GM18499 (cell line): ENCODE data around the gene PCDHA5.
"Not testable (repeated sequence)": the region's sequence is repeated elsewhere in the genome, so short reads cannot be mapped to it uniquely, and the experiment has no call there.

ENCODE experiments used
- ATAC-seq: cut with Tn5 transposase; IDR thresholded peaks from one replicate; pipeline ENCODE4 v1.9.1; 2021; ENCODE audit warnings: moderate number of reproducible peaks; ENCODE audit not compliant: insufficient read depth, unreplicated experiment

Gene PCDHA5

GRCh38 chr5:140821375-140822280 lies at the start of gene PCDHA5:
Gene PCDHA5 (plus strand): TSS chr5:140821613.
- ATAC-seq: no peak

GRCh38 chr5:140780512-140780911 lies 40.9 kb upstream of the PCDHA5 start:
- no peak for ATAC-seq

DNA sequence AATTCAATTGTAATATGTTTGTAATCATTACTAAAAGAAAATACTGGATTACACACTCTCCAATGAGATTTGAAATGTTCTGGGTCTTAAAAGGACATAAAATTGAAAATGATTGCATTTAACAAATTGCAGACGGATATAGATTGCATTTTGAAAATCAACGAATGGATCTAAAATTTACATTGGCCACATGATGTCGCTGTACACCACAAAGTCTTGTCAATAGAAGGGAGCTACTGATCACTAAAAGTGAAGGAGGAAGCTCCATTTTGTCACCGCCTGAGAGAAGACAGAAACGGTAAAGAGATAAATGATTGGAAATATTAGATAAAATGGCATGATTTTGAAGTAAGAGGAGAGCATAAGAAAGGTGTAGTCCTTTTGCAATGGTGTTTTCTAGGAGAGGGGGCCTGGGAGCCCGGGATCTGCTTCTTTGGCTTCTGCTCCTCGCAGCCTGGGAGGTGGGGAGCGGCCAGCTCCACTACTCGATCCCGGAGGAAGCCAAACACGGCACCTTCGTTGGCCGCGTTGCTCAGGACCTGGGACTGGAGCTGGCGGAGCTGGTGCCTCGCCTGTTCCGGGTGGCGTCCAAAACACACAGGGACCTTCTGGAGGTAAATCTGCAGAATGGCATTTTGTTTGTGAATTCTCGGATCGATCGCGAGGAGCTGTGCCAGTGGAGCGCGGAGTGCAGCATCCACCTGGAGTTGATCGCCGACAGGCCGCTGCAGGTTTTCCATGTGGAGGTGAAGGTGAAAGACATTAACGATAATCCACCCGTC lies 35.3 kb upstream of the PCDHA5 start, which contains the start of gene PCDHA1:
Gene PCDHA1, plus strand, starts transcription at position 236 of the 782 bp plus-strand sequence.
- no peak for ATAC-seq

DNA sequence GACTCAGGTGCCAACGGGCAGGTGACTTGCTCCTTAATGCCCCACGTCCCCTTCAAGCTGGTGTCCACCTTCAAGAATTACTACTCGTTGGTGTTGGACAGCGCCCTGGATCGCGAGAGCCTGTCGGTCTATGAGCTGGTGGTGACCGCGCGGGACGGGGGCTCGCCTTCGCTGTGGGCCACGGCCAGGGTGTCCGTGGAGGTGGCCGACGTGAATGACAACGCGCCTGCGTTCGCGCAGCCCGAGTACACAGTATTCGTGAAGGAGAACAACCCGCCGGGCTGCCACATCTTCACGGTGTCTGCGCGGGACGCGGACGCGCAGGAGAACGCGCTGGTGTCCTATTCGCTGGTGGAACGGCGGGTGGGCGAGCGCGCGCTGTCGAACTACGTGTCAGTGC lies 34.0 kb upstream of the PCDHA5 start:
- ATAC-seq: not testable (repeated sequence)

DNA sequence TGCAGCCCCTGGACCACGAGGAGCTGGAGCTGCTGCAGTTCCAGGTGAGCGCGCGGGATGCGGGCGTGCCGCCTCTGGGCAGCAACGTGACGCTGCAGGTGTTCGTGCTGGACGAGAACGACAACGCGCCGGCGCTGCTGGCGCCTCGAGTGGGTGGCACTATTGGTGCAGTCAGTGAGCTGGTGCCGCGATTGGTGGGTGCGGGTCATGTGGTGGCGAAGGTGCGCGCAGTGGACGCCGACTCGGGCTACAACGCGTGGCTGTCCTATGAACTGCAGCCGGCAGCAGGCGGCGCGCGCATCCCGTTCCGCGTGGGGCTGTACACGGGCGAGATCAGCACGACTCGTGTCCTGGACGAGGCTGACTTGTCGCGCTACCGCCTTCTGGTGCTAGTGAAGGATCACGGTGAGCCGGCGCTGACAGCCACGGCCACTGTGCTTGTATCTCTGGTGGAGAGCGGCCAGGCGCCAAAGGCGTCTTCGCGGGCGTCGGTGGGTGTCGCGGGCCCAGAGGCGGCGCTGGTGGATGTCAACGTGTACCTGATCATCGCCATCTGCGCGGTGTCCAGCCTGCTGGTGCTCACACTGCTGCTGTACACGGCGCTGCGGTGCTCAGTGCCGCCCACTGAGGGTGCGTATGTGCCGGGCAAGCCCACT lies 33.4 kb upstream of the PCDHA5 start:
- ATAC-seq: not testable (repeated sequence)

DNA sequence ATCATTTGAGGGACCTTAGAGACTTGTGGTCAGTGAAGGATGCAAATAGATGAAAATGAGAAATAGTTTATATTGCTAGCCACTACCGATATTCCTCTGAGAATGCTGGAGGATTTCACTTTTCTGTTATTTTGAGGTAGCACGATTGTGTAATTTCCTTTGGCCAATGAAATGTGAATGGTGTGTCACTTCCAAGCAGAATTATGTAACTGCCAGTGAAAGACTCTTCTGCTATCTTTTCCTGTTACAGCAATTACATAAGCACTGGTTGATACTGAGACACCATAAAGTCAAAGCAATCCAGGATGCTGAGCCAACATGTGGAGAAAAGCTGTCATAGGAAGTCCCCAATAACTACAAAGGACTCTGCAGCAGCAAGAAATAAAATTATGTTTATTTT lies 30.3 kb upstream of the PCDHA5 start:
- no peak for ATAC-seq

DNA sequence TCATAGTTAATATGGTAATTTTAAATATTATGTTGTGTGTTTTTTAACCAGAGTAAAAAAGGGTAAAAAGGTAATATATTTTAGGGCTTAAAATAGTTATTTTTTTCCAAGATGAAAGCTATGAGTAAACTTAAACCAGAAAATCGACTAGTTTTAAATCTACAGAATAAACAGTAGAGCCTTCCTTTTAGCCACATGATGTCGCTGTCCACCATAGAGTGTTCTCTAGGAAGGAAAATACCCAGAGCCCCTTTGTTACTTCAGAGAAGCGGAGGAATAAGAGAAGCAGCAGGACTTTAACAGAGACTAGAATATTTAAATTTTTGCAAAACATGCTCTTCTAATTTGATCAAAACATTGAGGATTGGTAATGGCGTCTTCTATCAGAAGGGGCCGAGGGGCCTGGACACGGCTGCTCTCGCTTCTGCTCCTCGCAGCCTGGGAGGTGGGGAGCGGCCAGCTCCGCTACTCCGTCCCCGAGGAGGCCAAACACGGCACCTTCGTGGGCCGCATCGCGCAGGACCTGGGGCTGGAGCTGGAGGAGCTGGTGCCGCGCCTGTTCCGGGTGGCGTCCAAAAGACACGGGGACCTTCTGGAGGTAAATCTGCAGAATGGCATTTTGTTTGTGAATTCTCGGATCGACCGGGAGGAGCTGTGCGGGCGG lies 26.7 kb upstream of the PCDHA5 start, which contains the start of gene PCDHA2:
Gene PCDHA2, plus strand, starts transcription at position 258 of the 664 bp plus-strand sequence.
- no peak for ATAC-seq

DNA sequence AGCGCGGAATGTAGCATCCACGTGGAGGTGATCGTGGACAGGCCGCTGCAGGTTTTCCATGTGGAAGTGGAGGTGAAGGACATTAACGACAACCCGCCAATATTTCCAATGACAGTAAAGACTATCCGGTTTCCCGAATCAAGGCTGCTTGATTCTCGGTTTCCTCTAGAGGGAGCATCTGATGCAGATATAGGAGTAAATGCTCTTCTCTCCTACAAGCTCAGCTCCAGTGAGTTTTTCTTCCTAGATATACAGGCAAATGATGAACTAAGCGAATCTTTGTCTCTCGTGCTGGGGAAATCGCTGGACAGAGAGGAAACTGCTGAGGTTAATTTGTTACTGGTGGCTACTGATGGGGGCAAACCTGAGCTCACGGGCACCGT lies 26.2 kb upstream of the PCDHA5 start:
- no peak for ATAC-seq

- not testable (repeated sequence) for ATAC-seq
These were observed 25.2 kb upstream of the PCDHA5 start for GRCh38 chr5:140796072-140796717.

GRCh38 chr5:140796718-140797095 lies 24.7 kb upstream of the PCDHA5 start:
- no peak for ATAC-seq

DNA sequence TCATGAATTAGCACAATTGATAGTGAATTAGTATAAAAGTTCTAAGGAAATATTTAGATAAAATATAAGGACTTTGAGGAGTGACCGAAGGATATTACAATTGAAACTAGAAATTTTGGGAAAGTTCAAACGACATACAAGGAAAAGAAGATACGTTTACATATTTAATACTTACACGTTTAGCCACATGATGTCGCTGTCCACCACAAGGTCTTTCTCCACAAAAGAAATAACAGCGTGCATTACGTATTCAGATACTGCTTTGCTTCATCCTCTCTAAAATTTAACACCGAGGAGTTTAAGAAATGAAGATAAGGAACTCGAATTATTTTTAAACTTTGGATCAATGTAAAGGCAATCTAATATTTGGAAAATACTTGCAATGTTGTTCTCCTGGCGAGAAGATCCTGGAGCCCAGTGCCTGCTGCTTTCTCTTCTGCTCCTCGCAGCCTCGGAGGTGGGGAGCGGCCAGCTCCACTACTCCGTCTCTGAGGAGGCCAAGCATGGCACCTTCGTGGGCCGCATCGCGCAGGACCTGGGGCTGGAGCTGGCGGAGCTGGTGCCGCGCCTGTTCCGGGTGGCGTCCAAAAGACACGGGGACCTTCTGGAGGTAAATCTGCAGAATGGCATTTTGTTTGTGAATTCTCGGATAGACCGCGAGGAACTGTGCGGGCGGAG lies 20.5 kb upstream of the PCDHA5 start, which contains the start of gene PCDHA3:
Gene PCDHA3, plus strand, starts transcription at position 242 of the 678 bp plus-strand sequence.
- no peak for ATAC-seq

GRCh38 chr5:140801494-140801841 lies 19.9 kb upstream of the PCDHA5 start:
- ATAC-seq: no peak

DNA sequence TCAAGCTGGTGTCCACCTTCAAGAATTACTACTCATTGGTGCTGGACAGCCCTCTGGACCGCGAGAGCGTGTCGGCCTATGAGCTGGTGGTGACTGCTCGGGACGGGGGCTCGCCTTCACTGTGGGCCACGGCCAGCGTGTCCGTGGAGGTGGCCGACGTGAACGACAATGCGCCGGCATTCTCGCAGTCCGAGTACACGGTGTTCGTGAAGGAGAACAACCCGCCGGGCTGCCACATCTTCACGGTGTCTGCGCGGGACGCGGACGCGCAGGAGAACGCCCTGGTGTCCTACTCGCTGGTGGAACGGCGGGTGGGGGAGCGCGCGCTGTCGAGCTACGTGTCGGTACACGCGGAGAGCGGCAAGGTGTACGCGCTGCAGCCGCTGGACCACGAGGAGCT lies 19.0 kb upstream of the PCDHA5 start:
- not testable (repeated sequence) for ATAC-seq

GRCh38 chr5:140802781-140803271 lies 18.6 kb upstream of the PCDHA5 start:
- no peak for ATAC-seq

DNA sequence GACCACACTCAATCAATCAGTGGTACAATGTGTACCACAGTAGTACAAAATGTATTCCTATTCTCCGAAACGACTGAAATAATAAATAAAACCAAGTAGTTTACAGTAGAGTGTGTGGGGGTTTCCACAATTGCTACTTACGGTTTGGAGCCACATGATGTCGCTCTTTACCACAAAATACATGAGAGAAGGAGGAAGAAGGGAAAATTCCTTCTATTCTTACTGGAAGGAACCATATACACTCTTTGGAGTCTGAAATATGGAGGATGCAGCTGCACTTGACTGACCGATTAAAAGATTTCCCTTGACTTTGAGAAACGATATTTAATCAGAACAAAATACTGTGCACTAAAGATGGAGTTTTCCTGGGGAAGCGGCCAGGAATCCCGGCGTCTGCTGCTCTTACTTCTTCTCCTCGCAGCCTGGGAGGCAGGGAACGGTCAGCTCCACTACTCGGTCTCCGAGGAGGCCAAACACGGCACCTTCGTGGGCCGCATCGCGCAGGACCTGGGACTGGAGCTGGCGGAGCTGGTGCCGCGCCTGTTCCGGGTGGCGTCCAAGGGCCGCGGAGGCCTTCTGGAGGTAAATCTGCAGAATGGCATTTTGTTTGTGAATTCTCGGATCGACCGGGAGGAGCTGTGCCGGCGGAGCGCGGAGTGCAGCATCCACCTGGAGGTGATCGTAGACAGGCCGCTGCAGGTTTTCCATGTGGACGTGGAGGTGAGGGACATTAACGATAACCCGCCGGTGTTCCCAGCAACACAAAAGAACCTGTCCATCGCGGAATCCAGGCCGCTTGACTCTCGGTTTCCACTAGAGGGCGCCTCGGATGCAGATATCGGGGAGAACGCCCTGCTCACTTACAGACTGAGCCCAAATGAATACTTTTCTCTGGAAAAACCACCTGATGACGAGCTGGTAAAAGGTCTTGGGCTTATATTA lies 14.3 kb upstream of the PCDHA5 start, which contains the start of gene PCDHA4:
Gene PCDHA4, plus strand, starts transcription at position 235 of the 942 bp plus-strand sequence.
- ATAC-seq: no peak

- not testable (repeated sequence) for ATAC-seq
These were observed 13.0 kb upstream of the PCDHA5 start for GRCh38 chr5:140808241-140808888.

- no peak for ATAC-seq
These were observed 12.5 kb upstream of the PCDHA5 start for GRCh38 chr5:140808889-140809291.
